Colonic mucosa (tissue), 4 donors: ENCODE measurements around the gene SMCO2. TPM values are rescaled to one million over a fixed set of nuclear protein-coding genes. Genes with fewer than 3 reads are reported as not detected.

Experiments
- DNase-seq: peaks from one replicate; pipeline ENCODE4 v3.0.0-alpha.2; 2020
- H3K27ac ChIP-seq: fragments of 200-600 bp; one replicate; pipeline ENCODE4 v1.8.0; 2021
- H3K27me3 ChIP-seq: fragments of 200-600 bp; one replicate; pipeline ENCODE4 v1.8.0; 2021
- H3K36me3 ChIP-seq: fragments of 200-600 bp; one replicate; pipeline ENCODE4 v1.8.0; 2021
- H3K4me1 ChIP-seq: fragments of 200-600 bp; one replicate; pipeline ENCODE4 v1.8.0; 2021; ENCODE audit warnings: mild to moderate bottlenecking
- H3K4me3 ChIP-seq: fragments of 200-600 bp; one replicate; pipeline ENCODE4 v1.8.0; 2021
- H3K9ac ChIP-seq, 2 donors: one replicate each; pipeline ENCODE4 v1.7.0; 2013; ENCODE audit warnings: control low read depth in 2 of 2, low read depth in 2 of 2, low read length in 2 of 2
- H3K9me3 ChIP-seq: fragments of 200-600 bp; one replicate; pipeline ENCODE4 v1.8.0; 2021
- intact Hi-C: fragments of 100-400 bp; cut with DNase I; formaldehyde crosslinking; loops from one replicate; pipeline ENCODE4 v1.14.1; 2022
- total RNA-seq, 2 donors: library from RNA; stranded (reverse); fragmentation: NEBNext Ultra II Directional in 1 of 2; extraction: Animal tissue kit (Norgen Biotek cat#: 25700) in 1 of 2; gene quantifications; one replicate each; pipeline ENCODE4 v1.2.1, GENCODE V29; 2021
- TF ChIP-seq, protein P1 (sequence below): fragments of 200-600 bp; IDR thresholded peaks from one replicate; pipeline ENCODE4 v1.8.0; 2022; ENCODE audit warnings: antibody characterized with exemption, mild to moderate bottlenecking
- donor health status: healthy.
- donor health status: DM: no; HTN: no; CAD: no.
- donor health status: DM: no; HTN: no; CAD: no.

SMCO2 gene
- total RNA-seq, 2 donors from 2014 or later: 0.21 TPM; not detected in 1

GRCh38 chr12:27462151-27462694, 15.7 kb downstream of the SMCO2 start:
- Histone ChIP-seq H3K9ac (no peak overlapping the region), H3K27me3 (no peaks in the 10 kb centered on the region), H3K4me3 (no peak overlapping the region), H3K27ac (no peak overlapping the region), H3K36me3 (no peaks in the 10 kb centered on the region), H3K4me1 (no peaks in the 10 kb centered on the region), H3K9me3 (no peaks in the 10 kb centered on the region)
- no peak for DNase-seq
- intact Hi-C loops: no loop called here
- TF ChIP-seq, protein P1, sequence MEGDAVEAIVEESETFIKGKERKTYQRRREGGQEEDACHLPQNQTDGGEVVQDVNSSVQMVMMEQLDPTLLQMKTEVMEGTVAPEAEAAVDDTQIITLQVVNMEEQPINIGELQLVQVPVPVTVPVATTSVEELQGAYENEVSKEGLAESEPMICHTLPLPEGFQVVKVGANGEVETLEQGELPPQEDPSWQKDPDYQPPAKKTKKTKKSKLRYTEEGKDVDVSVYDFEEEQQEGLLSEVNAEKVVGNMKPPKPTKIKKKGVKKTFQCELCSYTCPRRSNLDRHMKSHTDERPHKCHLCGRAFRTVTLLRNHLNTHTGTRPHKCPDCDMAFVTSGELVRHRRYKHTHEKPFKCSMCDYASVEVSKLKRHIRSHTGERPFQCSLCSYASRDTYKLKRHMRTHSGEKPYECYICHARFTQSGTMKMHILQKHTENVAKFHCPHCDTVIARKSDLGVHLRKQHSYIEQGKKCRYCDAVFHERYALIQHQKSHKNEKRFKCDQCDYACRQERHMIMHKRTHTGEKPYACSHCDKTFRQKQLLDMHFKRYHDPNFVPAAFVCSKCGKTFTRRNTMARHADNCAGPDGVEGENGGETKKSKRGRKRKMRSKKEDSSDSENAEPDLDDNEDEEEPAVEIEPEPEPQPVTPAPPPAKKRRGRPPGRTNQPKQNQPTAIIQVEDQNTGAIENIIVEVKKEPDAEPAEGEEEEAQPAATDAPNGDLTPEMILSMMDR: no peak

GRCh38 chr12:27462851-27463250, 16.3 kb downstream of the SMCO2 start:
- H3K9me3 ChIP-seq: no peaks in the 10 kb centered on the region
- DNase-seq: no peak
- H3K4me3 ChIP-seq: no peak overlapping the region
- no peaks in the 10 kb centered on the region for H3K27me3 ChIP-seq
- H3K27ac ChIP-seq: no peak overlapping the region
- intact Hi-C loops: no loop called here
- H3K9ac ChIP-seq: no peak overlapping the region
- no peaks in the 10 kb centered on the region for H3K4me1 ChIP-seq
- no peaks in the 10 kb centered on the region for H3K36me3 ChIP-seq
- TF ChIP-seq, protein P1: no peak

- TF ChIP-seq, protein P1: no peak
- H3K4me1 ChIP-seq: no peaks in the 10 kb centered on the region
- H3K4me3 ChIP-seq: no peak overlapping the region
- H3K9ac ChIP-seq: no peak overlapping the region
- no peaks in the 10 kb centered on the region for H3K36me3 ChIP-seq
- DNase-seq: no peak
- intact Hi-C loops: no loop called here
- no peak overlapping the region for H3K27ac ChIP-seq
- no peaks in the 10 kb centered on the region for H3K9me3 ChIP-seq
- no peaks in the 10 kb centered on the region for H3K27me3 ChIP-seq
Observed at GRCh38 chr12:27463511-27464219, 17.1 kb downstream of the SMCO2 start.

DNA sequence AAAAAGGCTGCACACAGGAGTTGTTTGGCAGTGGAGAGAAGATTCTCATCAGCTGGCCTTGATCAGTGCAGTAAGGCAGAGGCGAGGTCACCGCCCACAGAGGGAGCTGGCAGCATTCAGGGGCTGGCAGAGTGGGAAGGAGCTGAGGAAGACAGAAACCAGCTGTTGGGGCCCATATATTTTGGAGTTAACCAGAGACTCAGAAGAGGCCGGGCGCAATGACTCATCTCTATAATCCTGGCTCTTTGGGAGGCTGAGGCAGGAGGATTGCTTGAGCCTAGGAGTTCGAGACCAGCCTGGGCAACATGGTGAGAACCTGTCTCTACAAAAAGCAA, 17.7 kb downstream of the SMCO2 start:
- intact Hi-C loops: no loop called here
- no peak overlapping the region for H3K4me3 ChIP-seq
- TF ChIP-seq, protein P1: no peak
- no peak overlapping the region for H3K9ac ChIP-seq
- no peaks in the 10 kb centered on the region for H3K36me3 ChIP-seq
- H3K9me3 ChIP-seq: no peaks in the 10 kb centered on the region
- DNase-seq: peak; percentile 47
- H3K27ac ChIP-seq: no peak overlapping the region
- no peaks in the 10 kb centered on the region for H3K27me3 ChIP-seq
- no peaks in the 10 kb centered on the region for H3K4me1 ChIP-seq

DNA sequence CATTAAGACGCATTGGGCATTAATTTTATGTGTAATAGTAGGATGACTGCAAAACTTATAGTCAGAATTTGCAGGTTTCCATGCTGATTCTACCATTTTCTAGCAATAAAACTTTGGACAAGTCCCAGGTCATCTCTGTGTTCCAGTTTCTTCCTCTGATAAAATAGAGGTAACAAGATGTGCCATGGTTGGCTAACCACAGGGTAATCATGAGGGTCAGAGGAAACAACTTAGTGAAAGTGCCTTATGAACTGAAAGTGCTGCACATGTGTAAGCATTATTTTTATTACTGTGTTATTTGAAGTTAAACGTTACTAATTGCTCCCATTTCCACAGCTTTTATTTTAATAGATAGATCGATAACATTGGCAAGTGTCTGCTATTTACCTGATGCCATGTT, 21.1 kb downstream of the SMCO2 start:
- H3K4me3 ChIP-seq: no peak overlapping the region
- H3K27ac ChIP-seq: no peak overlapping the region
- no peak overlapping the region for H3K9ac ChIP-seq
- TF ChIP-seq, protein P1: no peak
- no peaks in the 10 kb centered on the region for H3K36me3 ChIP-seq
- H3K27me3 ChIP-seq: no peaks in the 10 kb centered on the region
- intact Hi-C loops: no loop called here
- H3K9me3 ChIP-seq: no peaks in the 10 kb centered on the region
- H3K4me1 ChIP-seq: no peaks in the 10 kb centered on the region
- no peak for DNase-seq
